ENCODE results near the gene HOXC10. TPM values are rescaled to one million over a fixed set of nuclear protein-coding genes. Genes with fewer than 3 reads are reported as not detected.

The HOXC10 gene
- total RNA-seq, 2 donors from 2014 or later: not detected

DNA sequence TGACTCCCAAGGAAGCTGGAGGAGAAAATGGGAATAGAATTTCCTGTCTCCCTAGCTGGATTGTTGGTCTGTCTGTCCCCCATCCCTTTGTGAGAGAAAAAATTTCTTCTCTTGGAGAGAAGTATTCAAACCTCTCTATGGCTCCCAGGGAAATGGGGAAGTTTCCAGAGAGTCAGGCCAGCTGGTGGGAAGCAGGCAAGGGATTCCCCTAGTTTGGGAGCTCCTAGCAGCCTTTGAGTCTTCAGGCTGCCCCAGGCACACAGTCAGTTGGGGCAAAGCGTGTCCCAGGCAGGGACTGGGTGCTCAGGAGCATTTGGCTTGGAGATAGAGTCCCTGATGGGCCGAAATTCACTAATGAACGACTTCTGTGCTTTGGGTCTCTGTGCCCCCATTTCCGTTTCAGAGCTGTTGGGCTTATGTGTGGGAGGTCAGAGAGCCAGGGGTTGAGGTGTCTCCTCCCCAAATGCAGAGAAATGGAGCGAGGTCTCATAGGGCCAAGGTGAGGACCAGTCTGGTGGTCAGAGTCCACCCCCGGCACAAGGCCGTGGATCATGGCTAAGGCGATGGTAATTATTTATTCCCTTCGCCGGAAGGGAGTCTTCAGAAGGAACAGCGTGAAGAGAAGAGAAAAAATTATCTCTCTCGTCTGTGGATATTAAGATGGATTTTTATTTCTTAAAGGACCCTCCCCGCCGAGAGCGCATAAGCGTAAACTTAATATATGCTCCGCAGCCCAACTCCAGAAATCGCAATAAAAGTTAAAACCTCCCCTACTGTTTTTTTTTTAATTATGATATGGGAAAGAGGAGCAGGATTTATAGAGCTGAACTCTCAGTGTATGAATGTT lies 8.4 kb downstream of the HOXC10 start:
- Histone ChIP-seq H3K27ac (no peak overlapping the region), H3K9me3 (no peaks in the 10 kb centered on the region), H3K4me1 (peaks cover 0 to 28% of the 10 kb centered on the region in 2 donors), H3K36me3 (no peaks in the 10 kb centered on the region), H3K4me3 (no peak overlapping the region), H3K27me3 (peaks cover 69 to 93% of the 10 kb centered on the region in 2 donors)
- DNase-seq (ENCODE audit: low spot score): no peak
- TF ChIP-seq, protein P1, sequence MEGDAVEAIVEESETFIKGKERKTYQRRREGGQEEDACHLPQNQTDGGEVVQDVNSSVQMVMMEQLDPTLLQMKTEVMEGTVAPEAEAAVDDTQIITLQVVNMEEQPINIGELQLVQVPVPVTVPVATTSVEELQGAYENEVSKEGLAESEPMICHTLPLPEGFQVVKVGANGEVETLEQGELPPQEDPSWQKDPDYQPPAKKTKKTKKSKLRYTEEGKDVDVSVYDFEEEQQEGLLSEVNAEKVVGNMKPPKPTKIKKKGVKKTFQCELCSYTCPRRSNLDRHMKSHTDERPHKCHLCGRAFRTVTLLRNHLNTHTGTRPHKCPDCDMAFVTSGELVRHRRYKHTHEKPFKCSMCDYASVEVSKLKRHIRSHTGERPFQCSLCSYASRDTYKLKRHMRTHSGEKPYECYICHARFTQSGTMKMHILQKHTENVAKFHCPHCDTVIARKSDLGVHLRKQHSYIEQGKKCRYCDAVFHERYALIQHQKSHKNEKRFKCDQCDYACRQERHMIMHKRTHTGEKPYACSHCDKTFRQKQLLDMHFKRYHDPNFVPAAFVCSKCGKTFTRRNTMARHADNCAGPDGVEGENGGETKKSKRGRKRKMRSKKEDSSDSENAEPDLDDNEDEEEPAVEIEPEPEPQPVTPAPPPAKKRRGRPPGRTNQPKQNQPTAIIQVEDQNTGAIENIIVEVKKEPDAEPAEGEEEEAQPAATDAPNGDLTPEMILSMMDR (IDR thresholded peaks at IDR 0.05): no peak

DNA sequence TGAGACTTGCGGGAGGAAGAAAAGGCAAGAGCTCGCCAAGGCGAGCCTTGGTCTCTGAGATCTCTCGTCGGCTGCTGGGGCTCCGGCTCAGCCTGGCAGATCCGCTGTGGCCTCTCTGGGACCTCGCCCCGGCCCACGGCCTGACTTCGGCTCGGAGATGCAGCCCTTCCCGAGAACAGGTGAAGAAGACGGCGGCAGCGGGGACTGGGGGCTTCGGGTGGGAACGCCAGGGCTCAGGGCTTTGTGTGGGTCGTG lies 9.0 kb downstream of the HOXC10 start:
- no peak overlapping the region for H3K4me3 ChIP-seq
- H3K27me3 ChIP-seq: peaks cover 67 to 93% of the 10 kb centered on the region in 2 donors
- H3K9me3 ChIP-seq: no peaks in the 10 kb centered on the region
- H3K4me1 ChIP-seq: peaks cover 0 to 28% of the 10 kb centered on the region in 2 donors
- H3K27ac ChIP-seq: no peak overlapping the region
- TF ChIP-seq, protein P1 (IDR thresholded peaks at IDR 0.05): no peak
- no peaks in the 10 kb centered on the region for H3K36me3 ChIP-seq
- no peak for DNase-seq (ENCODE audit: low spot score)

DNA sequence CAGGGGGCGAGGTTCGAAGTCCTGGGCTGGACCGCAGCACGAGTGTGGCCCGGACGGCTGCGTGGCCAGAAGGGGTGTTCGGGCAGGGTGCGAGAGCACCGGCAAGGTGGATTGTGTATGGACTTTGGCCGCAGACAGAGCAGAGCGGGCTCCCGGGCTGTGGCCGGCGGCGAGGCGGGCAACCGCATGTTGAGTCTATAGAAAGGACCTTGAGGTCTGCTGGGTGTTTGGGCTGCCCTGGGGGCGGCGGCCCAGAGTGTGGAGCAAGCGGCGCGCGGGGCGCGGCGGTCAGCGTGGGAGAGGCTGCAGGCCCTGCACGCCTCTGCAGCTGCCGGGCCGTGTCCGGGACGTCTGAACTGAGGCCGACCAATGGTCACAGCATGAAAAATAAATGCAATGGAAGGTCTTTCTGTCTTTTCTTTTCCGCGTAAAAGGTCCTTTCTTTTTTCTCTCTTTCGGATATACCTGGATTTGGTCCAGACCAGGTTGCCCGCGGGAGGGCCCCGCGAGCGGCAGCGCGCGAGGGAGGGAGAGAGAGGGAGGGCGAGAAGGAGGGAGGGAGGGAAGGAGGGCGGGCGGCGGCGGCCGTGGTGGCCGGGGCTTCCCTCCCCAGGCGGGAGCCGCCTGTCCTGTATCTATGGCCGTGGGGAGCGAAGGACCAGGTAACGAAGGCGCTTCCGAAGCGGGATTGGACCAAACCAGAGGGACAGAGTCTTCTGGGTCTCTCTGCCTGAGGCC lies 9.5 kb downstream of the HOXC10 start:
- Histone ChIP-seq H3K36me3 (no peaks in the 10 kb centered on the region), H3K9me3 (no peaks in the 10 kb centered on the region), H3K4me3 (peak overlapping the region in 1 of 2 donors; percentile 49), H3K27me3 (peaks cover 66 to 94% of the 10 kb centered on the region in 2 donors), H3K4me1 (peaks cover 0 to 26% of the 10 kb centered on the region in 2 donors), H3K27ac (no peak overlapping the region)
- DNase-seq (ENCODE audit: low spot score): no peak
- TF ChIP-seq, protein P1 (IDR thresholded peaks at IDR 0.05): no peak

DNA sequence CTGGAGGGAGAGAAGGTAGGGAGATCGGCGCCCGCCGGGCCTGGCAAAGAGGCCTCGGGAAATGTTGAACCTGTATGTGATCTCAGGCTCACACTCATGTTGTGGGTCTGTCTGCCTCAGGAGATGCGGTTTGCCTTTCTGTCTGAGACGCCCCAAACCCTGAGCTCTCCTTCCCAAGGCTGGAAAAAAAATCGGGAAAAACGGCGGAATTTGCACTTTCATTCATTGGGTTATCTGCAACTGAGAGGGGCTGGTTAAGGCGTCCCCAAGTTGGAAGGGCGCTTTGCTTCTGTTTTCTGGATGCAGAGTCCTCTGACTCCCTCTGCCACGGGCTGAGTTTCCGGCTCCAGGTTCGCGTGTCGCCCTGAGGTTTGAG lies 10.0 kb downstream of the HOXC10 start:
- TF ChIP-seq, protein P1 (IDR thresholded peaks at IDR 0.05): no peak
- DNase-seq (ENCODE audit: low spot score): no peak
- H3K27me3 ChIP-seq: peaks cover 72 to 94% of the 10 kb centered on the region in 2 donors
- no peaks in the 10 kb centered on the region for H3K36me3 ChIP-seq
- no peaks in the 10 kb centered on the region for H3K9me3 ChIP-seq
- H3K27ac ChIP-seq: no peak overlapping the region
- H3K4me1 ChIP-seq: peaks cover 0 to 32% of the 10 kb centered on the region in 2 donors
- H3K4me3 ChIP-seq: peak overlapping the region in 1 of 2 donors; percentile 49

DNA sequence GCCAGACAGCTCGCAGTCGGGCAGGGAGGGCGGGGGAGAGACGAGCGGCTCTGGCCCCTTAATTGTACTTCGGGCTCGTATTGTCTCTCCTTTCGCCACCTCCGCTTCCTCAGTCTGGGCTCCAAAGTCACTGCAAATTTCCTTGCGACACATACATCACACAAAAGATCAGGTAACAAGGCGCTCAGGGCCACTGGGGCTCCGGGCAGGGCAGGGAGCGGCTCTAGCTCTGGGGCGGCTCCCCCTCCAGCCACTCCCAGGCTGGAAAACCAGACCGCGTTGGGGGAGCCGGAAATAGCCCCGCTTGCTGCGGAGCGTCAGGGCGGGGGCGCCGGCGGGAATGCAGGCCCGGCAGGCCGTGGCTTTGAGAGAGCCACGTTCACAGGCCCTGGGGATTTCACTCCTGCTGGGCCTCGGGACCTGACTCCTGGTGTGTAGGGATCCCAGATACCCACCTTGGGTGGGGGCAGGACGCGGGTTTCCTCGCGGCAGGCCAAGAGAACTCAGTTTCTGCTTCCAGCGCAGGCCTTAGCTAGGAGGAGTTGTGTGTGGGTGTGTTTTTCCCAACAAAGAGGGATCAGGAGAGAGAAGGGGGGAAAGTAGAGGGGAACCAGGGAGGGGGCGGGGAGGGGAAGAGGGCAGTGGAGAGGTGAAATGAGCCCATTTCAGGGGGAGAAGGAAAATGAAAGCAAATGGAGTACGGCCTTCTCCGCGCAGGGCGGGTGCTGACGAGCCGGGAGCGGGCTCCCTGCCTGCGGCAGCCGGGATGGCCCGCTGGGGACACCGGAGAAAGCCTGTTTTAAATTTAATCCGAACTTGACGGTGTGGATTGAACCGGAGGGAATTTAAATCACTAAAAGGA lies 10.7 kb downstream of the HOXC10 start:
- Histone ChIP-seq H3K9me3 (no peaks in the 10 kb centered on the region), H3K36me3 (no peaks in the 10 kb centered on the region), H3K4me1 (peaks cover 0 to 38% of the 10 kb centered on the region in 2 donors), H3K27me3 (peaks cover 74 to 94% of the 10 kb centered on the region in 2 donors), H3K4me3 (peak overlapping the region; percentile 28 to 49), H3K27ac (no peak overlapping the region)
- TF ChIP-seq, protein P1 (IDR thresholded peaks at IDR 0.05): no peak
- DNase-seq (ENCODE audit: low spot score): no peak

Data from right atrium auricular region (tissue), 2 donors.